HG02981 (cell line): ENCODE measurements around the gene IRAK3.

ENCODE experiments used
- ATAC-seq: cut with Tn5 transposase; IDR thresholded peaks from one replicate; pipeline ENCODE4 v1.9.1; 2021; ENCODE audit warnings: mild to moderate bottlenecking, moderate library complexity; ENCODE audit not compliant: unreplicated experiment

Gene IRAK3, protein sequence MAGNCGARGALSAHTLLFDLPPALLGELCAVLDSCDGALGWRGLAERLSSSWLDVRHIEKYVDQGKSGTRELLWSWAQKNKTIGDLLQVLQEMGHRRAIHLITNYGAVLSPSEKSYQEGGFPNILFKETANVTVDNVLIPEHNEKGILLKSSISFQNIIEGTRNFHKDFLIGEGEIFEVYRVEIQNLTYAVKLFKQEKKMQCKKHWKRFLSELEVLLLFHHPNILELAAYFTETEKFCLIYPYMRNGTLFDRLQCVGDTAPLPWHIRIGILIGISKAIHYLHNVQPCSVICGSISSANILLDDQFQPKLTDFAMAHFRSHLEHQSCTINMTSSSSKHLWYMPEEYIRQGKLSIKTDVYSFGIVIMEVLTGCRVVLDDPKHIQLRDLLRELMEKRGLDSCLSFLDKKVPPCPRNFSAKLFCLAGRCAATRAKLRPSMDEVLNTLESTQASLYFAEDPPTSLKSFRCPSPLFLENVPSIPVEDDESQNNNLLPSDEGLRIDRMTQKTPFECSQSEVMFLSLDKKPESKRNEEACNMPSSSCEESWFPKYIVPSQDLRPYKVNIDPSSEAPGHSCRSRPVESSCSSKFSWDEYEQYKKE

DNA sequence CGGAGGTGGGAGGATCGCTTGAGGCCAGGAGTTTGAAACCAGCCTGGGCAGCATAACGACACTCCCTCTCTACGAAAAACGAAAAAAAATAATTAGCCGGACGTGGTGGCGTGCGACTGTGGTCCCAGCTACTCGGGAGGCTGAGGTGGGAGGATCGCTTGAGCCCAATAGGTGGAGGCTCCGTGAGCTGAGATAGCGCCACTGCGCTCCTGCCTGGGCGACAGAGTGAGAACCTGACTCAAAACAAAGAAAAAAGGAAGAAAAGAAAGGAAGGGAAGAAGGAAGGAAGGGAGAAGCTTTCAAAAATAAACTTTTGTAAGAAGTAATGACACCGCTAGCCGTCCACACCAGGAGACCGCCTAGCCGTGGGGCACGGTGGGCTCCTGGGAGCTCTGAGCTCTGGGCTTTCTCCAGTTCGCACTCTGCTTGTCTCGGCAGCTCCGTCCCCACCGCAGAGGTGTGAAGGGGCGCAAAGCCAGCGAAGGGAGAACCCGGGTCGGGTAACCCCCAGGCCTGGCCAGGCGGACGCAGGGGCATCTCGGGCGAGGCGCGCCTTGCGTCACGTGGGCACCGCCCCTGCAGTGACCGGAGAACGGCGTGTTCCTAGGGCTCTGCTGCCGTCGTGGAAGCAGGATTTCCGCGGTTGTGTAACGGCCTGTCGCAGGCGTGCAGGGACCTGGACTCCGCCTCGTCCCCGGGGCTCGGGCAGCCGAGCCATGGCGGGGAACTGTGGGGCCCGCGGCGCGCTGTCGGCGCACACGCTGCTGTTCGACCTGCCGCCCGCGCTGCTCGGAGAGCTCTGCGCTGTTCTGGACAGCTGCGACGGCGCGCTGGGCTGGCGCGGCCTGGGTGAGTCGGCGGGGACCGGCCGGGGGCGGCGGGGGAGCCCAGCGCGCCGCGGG, at the start of gene IRAK3:
IRAK3 (plus strand) TSS at position 631 of the 902 bp plus-strand sequence; CDS start at position 717, 86 bp downstream.
- peak; percentile 68 for ATAC-seq

DNA sequence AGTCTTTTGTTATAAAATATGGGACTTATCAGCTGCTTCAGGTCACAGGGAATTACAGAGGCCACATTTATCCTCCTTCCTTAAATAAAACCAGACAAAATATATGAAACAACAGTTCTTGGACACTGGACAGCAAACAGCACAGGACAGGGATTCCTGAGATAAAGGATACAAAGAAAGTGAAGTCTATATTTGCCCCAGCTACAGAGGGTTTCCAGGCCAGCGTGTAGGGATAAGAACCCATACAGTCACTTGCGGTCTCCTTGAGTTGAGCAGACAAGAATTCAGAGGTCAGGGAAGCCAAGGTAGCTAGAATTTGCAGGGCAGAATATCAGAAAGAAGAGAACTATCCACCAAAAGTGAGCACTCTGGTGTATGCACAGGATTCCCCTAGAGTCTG, 49.7 kb upstream of the IRAK3 start:
- ATAC-seq, result no peak

GRCh38 chr12:66140731-66141130, 48.3 kb upstream of the IRAK3 start:
- no peak for ATAC-seq

- ATAC-seq, result no peak
Observed at GRCh38 chr12:66141299-66141698, 47.7 kb upstream of the IRAK3 start.

GRCh38 chr12:66142826-66143225, 46.2 kb upstream of the IRAK3 start:
- ATAC-seq, result no peak

GRCh38 chr12:66143868-66144267, 45.1 kb upstream of the IRAK3 start:
- no peak for ATAC-seq

DNA sequence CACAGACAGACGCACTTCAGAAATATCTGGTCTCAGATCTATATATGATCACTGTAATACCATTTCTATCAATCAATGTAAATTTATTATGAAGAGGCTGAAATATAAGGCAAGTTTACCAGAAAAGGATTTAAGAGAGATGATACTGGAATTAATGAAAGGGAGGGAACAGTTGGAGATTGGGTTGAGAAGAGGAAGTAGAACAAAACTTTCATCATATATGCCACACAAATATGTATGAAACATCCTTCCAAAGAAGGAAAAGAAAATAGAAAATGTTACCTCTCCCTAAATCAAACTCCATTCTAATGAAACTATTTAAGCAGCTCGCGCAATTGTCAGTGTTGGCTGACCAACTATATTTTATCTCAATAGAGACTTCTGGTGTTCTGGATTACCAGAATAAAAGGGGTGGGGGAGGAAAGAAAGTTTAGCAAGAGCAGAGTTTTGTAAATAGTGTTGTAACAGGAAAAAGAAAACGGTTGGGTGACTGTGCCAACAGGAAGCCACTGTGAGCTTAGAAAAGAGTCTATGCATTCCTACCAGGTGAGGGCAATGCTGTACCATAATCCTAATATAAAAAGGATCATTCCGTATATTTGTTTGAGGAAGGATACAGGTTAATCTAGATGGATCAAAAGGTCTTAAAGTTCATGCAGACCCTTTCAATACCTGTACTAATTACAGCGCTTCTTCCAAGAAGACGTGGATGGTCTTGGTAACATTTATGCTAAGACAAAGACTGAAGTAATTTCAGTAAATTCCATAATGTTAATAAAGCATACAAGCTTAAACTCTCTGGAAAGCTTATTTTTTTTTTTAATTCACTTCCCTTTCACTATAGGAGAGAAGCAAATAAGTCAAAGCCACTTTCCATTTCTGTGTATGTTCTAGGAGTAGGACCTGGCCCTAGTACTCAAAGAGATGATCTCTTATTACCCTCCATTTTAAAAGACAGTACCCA, 43.9 kb upstream of the IRAK3 start:
- peak; percentile 52 for ATAC-seq

DNA sequence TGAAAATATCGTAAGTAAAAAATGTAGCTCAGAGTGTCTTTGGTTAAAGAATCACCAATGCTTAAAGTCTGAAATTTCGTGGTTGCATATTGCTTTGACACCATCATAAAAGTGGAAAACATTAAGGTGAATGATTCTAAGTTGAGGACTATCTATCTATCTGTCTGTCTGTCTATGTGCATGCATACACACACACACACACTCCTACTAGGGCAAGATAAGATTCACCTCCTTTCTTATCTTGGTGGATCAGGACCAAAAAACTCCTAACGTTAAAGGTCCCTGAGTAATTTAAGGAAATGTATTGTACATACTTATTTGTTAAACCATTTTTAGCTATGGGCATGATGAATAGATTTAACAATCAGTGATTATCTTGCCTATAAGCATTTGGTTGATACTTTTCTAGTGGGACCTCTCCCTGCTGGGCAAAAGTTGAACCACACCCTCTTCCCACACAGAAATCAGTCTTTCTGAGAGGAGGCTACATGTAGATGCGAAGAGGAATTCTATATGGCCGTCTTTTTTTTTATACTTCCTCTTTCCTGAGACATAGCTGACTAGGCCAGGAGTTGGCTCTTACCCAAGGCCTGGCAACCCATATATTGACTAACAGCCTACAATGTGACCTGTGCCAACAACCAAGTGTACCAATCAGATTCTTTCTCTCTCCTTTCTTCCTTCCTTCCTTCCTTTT, 39.2 kb upstream of the IRAK3 start:
- ATAC-seq, result no peak

DNA sequence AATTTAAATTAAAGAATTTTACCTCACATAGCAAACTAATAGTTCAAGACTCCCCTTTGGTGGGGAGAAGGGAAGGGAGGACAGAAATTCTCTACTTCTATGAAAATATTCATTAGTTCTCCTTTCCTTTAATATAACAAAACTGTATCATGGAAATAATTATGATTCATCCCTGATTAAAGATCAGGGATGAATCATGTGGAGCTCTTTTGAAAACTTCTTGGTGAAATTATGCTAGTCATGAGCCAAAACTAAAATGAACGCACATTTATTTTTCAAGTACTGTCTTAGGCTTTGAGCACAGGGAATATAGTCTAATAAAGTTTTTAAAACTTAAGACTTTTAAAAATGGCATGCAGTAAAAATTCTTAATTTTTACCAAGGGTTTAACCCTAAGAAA, 36.3 kb upstream of the IRAK3 start:
- no peak for ATAC-seq

DNA sequence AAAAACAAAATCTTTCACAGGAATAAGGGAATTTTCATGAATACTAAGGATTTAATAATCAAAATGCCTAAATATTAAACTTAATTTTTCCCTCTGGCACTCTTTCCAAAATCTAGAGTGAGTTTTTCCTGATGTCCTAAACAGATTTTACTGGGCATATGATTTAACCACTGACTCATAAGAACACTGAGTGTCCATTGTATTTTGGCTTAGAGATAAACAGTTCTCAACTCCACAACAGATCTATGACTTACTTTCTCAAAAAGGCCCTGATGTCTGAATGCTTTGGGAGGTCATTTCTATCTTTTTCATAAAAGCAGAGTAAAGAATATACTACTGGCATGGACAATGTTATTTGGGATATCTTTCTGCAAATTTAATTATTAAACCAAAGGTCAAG, 34.2 kb upstream of the IRAK3 start:
- ATAC-seq, result no peak

DNA sequence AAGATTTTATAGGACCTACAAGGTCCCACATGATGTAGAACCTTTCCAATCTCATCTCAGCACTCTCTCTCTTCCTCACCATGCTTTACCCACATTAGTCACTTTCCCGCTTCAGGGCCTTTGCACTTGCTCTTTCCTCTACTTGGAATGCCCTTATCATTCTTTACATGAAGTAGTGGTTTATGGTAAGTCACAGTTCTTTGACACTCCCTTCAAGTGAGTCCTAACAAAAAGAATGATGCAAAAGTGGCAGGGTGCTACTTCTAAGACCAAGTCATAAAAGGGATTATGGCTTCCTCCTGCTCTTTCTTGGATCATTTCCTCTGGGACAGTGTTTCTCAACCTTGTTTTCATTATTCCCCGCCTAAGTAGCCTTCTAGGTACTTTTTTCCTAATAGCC, 32.4 kb upstream of the IRAK3 start:
- ATAC-seq, result no peak

GRCh38 chr12:66159123-66159522, 29.9 kb upstream of the IRAK3 start:
- ATAC-seq, result no peak

DNA sequence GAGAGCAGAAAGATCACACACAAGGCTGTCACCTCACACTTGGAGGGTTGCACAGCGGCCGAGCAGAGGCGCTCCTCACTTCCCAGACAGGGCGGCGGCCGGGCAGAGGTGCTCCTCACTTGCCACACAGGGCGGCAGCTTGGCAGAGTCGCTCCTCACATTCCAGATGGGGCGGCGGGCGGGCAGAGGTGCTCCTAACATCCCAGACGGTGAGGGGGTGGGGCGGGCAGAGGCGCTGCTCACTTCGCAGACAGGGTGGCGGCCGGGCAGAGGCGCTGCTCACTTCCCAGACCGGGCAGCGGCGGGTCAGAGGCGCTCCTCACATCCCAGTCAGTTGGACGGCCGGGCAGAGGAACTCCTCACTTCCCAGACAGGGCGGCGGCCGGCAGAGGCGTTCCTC, 28.3 kb upstream of the IRAK3 start:
- no peak for ATAC-seq

DNA sequence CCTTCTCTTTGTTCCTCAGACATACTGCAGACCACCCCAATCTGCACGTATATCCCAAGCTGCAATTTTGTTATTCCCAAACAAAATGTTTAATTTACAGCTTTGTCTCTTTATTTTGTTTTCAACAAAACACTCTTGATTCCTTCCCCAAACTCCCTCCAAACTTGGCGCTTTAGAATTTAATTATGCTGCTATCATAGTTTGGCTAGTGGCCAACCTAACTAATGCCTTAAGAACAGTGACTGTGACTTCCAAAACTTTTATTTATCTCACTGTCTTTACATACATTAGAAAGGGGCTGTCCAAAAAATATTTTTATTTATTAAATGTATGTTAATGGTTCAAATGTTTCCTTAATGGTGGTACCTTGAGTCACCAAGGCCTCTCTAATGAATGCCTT, 26.3 kb upstream of the IRAK3 start:
- ATAC-seq, result no peak

- ATAC-seq, result no peak
Observed at GRCh38 chr12:66163289-66163688, 25.7 kb upstream of the IRAK3 start.

DNA sequence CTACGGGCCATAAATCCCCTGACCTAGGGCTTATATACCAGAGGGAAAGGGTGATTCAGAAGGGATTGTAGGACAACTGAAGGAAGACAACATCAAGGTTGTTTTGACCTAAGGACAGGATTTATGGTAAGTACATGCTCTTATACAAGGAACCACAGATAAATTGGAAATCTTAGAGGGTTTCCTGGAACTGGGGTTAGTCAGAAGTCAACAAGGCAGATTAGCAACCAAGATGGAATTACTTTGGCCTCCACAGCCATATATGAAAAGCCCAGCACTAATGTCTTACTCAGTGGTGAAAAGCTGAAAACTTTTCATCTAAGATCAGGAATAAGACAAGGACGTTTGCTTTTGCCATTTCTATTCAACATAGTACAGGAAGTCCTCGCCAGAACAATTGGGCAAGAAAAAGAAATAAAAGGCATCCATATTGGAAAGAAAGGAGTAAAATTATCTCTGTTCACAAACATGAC, 24.6 kb upstream of the IRAK3 start:
- ATAC-seq, result no peak

DNA sequence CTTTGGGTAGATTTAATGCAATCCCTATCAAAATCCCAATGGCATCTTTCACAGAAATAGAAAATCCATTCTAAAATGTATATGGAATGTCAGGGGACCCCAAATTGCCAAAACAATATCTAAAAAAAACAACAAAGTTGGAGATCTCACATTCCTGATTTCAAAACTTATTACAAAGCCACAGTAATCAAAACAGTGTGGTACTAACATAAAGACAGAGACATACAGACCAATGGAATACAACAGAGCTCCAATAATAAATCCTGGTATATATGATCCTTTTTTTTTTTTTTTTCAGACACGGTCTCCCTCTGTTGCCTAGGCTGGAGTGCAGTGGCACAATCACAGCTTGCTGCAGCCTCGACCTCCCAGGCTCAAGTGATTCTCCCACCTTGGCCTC, 23.9 kb upstream of the IRAK3 start:
- no peak for ATAC-seq

DNA sequence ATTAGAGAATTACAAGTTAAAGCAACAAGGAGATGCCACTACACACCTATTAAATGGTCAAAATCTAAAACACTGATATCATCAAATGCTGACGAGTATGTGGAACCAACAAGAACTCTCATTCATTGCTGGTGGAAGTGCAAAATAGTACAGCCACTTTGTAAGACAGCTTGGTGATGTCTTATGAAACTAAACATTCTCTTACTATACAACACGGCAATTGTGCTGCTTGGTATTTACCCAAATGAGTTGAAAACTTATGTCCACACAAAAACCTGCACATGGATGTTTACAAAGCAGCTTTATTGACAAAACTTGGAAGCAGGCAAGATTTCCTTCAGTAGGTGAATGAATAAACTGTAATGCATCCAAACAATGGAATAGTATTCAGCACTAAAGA, 22.5 kb upstream of the IRAK3 start:
- ATAC-seq, result no peak

DNA sequence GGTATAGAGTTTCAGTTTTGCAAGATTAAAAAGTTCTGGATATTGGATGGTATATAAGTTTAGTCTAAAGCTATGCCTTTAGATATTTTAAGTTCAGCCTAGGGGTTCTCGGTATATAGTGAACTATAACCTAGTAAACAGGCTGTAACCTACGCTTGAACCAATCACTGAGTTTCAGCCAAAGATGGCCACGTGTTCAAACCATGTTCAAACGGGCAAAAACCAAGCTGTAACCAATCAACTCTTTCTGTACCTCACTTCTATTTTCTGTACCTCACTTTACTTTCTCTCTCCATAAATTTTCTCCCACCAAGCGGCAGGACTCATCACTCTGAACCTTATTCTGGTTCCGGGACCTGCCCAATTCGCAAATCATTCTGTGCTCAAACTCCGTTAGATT, 20.6 kb upstream of the IRAK3 start:
- no peak for ATAC-seq
